Gastrocnemius medialis (tissue), 4 donors: Measurements from ENCODE around the gene SDF2.
A peak's percentile ranks its signal among the peaks of the same experiment; 100 is the strongest.

Experiments used
- CTCF ChIP-seq, 5 experiments: fragments of 450-650 bp in 3 of 5; fragments of 200-600 bp in 2 of 5; sonication (generic) in 2 of 5; IDR thresholded peaks in 4 of 5; conservative IDR thresholded peaks in 1 of 5; 1 replicate in 4 of 5; 2 replicates in 1 of 5; pipeline ENCODE4 v1.5.1; 2016 to 2019; ENCODE audit warnings: antibody characterized with exemption in 5 of 5, mild to moderate bottlenecking in 3 of 5, moderate library complexity in 3 of 5
- POLR2A ChIP-seq, 2 donors: fragments of 450-650 bp; IDR thresholded peaks; one replicate each; pipeline ENCODE4 v1.6.1; 2017; ENCODE audit warnings: antibody characterized with exemption in 2 of 2, mild to moderate bottlenecking in 2 of 2, moderate library complexity in 2 of 2

GRCh38 chr17:28612936-28613872 is 48.5 kb downstream of the SDF2 start:
- TF ChIP-seq POLR2A (IDR thresholded peaks at IDR 0.05): no peak
- TF ChIP-seq CTCF (IDR thresholded peaks at IDR 0.05 in 4 of 5, conservative IDR thresholded peaks at IDR 0.05 in 1 of 5): peak in 4 of 5 experiments; percentile 33 to 60 (median 40)
